ENCODE measurements around the gene RAB13.
"Not testable (repeated sequence)": the region's sequence is repeated elsewhere in the genome, so short reads cannot be mapped to it uniquely, and the experiment has no call there.

RAB13 gene

DNA sequence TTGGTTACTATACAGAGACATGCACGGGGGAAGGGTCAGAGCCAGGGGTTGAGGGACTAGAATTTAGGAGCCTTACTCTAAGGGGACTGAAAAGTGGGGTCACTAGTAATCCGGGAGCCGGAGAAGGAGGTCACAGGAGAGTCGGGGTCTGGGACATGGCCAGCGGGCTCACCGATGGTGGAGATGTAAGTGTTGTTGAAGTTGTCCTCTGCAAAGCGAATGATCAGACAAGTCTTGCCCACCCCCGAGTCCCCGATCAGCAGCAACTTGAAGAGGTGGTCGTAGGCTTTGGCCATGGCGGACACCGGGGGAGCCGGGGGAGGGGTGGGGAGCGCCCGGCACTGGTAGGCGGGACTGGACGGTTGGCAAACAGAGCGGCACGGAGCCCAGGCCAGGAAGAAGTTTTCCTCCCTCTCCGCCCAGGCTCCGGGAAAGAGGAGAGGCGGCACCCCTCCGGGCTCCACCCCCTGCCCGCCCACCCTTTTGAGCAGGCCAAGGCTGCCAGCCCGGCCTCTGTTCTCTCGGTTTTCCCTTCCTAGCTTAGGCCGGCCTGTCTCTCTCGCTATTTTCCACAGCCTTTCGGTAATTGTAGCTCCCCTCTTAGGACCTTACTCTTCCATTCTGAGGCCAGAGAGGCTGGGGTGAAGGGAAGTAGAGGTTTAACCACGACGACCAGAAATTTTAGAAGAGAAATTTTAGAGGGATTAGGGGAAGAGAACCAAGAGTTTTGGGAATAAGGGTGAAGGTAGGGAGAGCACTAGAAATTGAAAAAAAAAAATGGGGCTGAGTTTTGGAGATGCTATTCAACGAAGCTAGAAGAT is at the start of gene RAB13:
RAB13 (minus strand) TSS at position 399 of the 821 bp plus-strand sequence; CDS start at position 296, 103 bp downstream.
- DNase-seq = peak; percentile 82

DNA sequence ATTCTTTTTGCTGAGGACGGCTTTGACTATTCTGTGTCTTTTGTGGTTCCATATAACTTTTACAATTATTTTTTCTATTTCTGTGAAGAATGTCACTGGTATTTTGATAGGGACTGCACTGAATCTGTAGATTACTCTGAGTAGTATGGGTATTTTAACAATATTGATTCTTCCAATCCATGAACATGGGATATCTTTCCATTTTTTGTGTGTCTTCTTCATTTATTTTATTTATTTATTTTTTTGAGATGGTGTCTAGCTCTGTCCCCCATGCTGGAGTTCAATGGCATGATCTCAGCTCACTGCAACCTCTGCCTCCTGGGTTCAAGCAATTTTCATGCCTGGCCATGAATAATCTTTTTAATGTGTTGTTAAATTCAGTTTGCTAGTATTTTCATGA is 47.6 kb upstream of the RAB13 start:
- DNase-seq = not testable (repeated sequence)

DNA sequence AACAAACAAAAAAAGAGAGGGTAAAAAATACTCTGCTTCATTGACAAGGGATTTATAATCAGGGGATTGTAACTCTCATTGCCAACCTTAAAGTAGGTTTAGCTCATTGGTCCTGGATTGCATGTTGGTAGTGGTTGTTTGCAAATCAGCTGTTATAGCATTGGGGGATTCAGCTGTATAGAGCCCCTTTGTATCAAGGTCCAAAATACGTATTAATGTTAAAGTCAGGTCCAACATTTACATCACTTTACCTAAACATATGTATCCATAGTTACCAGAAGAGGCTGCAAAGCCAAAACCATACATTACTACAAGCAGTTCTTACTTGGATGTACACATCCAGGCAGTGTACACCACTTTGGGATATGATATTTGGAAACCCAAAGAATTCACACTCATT is 33.8 kb upstream of the RAB13 start:
- DNase-seq = no peak

DNA sequence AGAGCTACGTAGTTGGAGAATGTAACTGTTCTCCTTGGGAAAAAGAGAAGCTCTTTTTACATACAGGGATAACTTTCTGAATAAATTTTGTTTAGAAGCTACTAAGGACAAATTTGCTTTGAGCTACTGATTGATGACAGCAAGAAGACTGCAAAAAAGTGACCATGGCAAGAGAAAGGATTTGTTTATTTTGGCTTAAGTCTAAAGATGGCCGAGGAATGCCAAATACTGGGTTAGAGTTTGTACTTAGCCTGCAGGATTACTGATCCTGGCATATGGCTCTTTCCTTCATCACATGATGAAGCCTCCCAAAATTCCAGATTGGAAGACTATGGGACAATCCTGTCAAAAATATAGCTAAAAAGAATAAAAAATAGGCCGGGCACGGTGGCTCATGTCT is 33.1 kb upstream of the RAB13 start:
- DNase-seq = no peak

DNA sequence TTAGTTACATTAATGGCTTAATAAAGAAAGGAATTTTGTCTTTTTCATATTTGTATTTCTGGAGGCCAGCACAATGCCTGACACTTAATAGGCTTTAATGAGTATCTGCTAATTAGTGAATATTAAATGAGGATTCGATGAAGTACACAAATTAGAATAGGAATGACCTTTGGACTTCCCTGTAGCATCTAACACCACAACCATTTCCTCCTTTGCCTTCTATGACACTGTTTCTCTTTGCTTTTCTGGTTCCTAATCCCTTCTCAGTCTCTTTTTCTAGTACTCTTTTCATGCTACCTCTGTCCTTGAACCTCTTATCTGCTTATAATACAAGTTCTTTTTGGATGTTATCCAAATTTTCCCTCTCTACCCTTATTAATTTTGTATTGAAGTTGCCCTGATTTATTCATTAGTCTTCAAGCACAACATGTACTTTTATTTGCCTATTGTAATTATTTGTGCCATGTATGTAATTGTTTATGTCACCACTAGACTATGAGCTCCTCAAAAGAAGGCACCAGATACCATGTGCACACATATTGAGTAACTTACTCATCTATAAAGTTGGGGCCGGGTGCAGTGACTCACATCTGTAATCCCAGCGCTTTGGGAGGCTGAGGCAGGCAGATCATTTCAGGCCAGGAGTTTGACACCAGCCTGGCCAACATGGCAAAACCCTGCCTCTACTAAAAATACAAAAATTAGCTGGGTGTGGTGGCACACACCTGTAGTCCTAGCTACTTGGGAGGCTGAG is 28.2 kb upstream of the RAB13 start:
- DNase-seq = no peak

GRCh38 chr1:154012543-154012942 is 26.4 kb upstream of the RAB13 start:
- not testable (repeated sequence) for DNase-seq

DNA sequence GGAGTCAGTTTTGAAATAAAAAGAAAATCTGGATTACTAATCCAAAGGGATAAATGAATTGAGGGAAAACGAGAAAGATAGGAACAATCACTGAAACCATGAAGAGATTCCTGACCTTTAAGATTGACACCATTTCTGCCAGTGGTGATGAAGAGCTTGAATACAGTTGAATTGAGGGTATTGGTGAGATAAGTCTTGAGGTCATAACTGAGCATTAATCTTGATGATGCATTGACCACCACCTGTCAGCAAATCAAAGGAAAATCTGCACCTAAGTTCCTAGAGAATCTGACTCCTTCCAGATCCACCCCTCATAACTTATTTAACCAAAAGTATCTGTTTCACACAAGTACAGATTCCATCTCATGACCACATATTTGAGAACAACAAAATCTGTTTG is 26.0 kb upstream of the RAB13 start:
- no peak for DNase-seq

DNA sequence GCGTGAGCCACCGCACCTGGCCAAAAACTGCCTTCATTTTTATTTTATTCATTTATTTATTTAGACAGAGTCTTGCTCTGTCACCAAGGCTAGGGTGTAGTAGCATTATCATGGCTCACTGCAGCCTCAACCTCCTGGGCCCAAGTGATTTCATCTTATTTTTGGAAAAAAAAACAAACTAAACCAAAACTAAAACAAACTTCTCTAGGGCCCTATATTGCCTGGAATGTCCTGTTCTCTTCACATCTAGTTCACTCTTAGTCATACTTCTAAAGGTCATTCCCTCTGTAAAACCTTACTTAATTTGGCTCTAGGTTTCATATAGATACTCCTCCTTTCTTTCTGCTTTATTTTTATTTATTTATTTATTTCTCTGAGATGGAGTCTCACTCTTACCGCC is 20.0 kb upstream of the RAB13 start:
- no peak for DNase-seq

DNA sequence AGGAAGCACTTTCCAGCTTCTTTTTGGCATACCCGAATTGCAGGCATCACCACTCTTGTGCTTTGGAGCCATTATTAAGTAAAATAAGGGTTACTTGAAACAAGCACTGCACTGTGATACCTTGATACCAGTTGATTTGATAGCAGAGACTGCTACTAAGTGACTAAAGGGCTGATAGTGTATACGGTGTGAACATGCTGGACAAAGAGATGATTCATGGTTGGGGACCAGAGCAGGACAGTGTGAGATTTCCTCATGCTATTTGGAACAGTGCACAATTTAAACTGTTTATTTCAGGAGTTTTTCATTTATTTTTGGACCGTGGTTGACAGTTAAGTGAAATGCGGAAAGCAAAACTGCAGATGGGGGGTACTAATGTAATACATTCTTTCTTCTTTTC is 14.3 kb upstream of the RAB13 start:
- DNase-seq = no peak

DNA sequence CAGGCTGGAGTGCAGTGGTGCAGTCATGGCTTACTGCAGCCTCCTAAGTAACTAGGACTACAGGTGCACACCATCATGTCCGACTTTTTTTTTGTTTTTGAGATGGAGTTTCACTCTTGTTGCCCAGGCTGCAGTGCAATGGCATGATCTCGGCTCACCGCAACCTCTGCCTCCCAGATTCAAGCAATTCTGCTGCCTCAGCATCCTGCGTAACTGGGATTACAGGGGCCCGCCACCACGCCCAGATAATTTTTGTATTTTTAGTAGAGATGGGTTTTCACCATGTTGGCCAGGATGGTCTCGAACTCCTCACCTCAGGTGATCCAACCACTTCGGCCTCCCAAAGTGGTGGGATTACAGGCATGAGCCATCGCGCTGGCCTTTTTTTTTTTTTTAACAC is 10.7 kb upstream of the RAB13 start:
- not testable (repeated sequence) for DNase-seq

GRCh38 chr1:153995640-153996039 is 9.5 kb upstream of the RAB13 start:
- DNase-seq = no peak

GRCh38 chr1:153995202-153995601 is 9.1 kb upstream of the RAB13 start:
- no peak for DNase-seq

DNA sequence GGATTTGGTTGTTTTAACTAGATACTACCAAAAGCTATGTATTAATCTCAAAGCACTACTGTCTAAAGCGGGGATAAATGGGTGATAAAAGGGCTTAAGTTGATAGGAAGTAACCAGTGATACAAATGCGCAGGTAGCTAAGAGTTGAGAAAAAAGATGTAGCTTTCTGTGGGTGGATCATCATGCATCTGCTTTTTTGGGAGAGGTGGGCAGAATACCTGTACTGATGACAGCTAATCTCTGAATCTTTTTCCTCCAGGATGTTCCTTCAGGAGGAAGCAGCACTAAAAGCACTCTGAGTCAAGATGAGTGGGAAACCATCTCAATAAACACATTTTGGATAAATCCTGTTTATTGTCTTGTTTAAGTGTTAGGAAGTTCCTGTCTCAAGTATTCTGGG is 5.7 kb upstream of the RAB13 start:
- DNase-seq = no peak

DNA sequence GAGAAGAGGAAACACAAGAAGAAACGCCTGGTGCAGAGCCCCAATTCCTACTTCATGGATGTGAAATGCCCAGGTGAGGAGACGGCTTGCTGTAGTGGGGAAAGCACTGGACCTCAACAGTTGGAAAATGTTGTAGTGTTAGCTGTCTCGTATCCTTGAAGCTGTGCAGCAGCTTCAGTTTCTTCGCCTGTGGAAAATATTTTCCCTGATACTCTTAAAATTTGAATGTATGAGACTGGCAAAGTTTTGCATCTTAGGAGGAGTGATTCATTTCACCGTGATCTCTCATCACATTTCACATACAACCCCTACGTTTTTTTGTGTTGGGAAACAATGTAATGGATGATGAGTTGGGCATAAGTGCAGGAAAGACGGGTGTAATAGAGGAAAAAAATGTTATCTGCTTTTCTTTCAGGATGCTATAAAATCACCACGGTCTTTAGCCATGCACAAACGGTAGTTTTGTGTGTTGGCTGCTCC is 5.1 kb upstream of the RAB13 start:
- DNase-seq = no peak

GRCh38 chr1:153990468-153991150 is 4.5 kb upstream of the RAB13 start, which contains the start of gene RPS27:
Gene RPS27 (plus strand): TSS chr1:153990762. CDS start chr1:153990797, 35 bp downstream.
- peak; percentile 98 for DNase-seq

DNA sequence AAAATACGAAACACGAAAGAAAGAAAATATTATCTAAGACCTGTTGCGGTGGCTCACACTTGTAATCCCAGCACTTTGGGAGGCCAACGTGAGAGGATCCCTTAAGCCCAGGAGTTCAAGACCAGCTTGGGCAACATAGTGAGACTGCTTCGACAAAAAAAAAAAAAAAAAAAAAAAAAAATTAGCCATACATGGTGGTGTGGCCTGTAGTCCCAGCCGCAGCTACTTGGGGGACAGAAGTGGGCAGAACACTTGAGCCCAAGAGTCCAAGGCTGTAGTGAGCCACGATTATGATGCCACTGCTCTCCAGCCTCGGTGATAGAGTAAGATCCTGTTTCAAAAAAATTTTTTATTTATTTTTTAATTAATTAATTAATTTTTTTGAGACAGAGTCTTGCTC is 1.5 kb upstream of the RAB13 start:
- DNase-seq = peak; percentile 26

DNA sequence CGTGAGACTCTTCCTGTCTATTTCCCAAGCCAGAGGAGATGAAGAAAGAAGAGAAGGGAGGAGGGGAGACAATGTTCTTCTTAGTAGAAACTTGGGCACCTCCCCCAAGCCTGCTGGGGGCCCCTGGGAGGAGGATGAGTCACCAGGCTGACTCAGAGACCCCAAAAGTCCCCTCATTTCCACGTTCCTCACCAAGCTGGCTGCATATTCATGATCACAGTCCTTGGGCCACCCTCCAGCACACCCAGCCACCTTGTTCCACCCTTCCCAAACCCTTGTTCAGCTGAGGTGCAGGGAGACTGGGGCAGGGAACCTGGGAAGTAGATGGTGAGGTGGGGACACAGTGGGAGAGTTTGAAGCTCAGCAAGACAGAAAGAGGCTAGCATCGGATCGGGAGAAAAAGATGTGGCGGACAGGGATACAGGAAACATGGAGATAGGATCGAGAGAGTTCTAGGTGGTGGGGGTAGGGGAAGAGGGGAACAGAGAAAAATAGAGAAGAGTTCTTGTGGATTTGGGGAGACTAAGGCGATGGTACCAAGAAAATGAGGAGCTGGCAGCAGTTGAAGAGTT is 712 bp downstream of the RAB13 start:
- DNase-seq = peak; percentile 14

GRCh38 chr1:153984123-153984894 is 1.8 kb downstream of the RAB13 start:
- no peak for DNase-seq

DNA sequence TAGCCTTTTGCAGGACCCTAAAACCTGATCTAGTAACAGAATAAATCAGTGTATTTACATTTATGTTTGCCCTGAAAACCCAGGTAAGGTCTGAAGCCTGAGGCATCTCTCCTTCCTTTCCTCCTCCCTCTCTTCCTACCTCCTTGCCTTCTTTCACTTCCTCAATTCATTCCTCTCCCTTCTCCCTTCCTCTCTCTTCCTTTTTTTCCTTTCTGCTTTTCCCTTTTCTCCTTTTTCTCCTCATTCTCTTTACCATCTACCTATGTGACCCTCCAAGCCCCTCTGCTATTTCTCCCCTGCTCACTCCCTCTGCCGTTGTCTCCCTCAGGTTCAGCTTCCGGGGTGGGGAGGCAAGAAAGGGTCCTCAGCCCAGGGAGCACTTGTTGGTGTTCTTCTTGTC is 4.4 kb downstream of the RAB13 start:
- not testable (repeated sequence) for DNase-seq

GRCh38 chr1:153979091-153979490 is 7.0 kb downstream of the RAB13 start:
- not testable (repeated sequence) for DNase-seq

DNA sequence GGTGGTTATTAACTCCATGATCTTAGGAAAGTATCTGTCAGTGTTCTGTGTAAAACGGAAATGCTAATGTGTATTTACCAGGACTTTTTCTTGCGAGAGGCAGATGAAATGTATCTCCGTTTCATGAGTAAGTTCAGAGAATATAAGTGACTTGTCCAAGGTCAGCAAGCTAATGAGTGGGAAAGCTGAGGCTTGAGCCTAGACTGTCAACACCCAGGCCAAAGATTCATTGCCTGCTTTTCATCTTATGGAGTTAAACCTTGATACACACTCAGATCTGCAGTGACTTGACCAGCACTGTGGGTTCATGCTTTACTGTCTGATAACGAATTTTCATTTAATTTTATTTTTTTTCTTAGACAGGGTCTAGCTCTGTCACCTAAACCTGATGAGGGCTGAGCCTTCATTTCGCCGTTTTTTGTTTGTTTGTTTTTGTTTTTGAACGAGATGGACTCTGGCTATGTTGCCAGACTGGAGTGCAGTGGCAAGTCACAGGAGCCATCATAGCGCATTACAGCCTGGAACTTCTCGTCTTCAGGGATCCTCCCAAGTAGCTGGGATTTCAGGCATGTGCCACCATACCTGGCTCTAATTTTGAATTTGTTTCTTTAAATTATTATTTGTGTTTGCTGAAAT is 7.7 kb downstream of the RAB13 start:
- no peak for DNase-seq
